HCT116 (cell line): ENCODE data around the gene DTD1. TPM values are rescaled to one million over a fixed set of nuclear protein-coding genes. Genes with fewer than 3 reads are reported as not detected.

ENCODE experiments used
- ATAC-seq: fragments of 200-7000 bp; cut with Tn5 transposase; 2 replicates; pipeline ENCODE4 v1.9.1; 2020; ENCODE audit warnings: mild to moderate bottlenecking, moderate library complexity
- BruUV-seq: library from RNA; stranded (reverse); fragments of 400-500 nt; replicated peaks from 2 replicates; lab custom pipeline; 2021; lab: Mats Ljungman, UMichigan
- CTCF ChIA-PET: fragments of 300-600 bp; sonication (Branson Sonifier 250); formaldehyde crosslinking; loops from one replicate; lab custom pipeline; 2021; ENCODE audit warnings: antibody characterized with exemption; lab: Charles Lee
- POLR2A ChIA-PET: fragments of 300-600, 350-600 bp; sonication (Branson Sonifier 250); formaldehyde crosslinking; loops from one replicate; lab custom pipeline; 2021; ENCODE audit warnings: antibody characterized with exemption; lab: Charles Lee
- RAD21 ChIA-PET, 2 experiments: fragments of 300-600 bp; sonication (Branson Sonifier 250); formaldehyde crosslinking; loops; one replicate each; lab custom pipeline; 2023; ENCODE audit warnings: low total read pairs in 2 of 2; ENCODE audit not compliant: uncharacterized antibody in 2 of 2, unreplicated experiment in 2 of 2, low non-redundant PET in 1 of 2; lab: Charles Lee
- DNase-seq: peaks from one replicate; pipeline ENCODE4 v3.0.0-alpha.2; 2010; ENCODE audit warnings: low read depth, low spot score
- H2AFZ ChIP-seq: fragments of 200-600 bp; shearing (Covaris generic), sonication (generic); 2 replicates; pipeline ENCODE4 v1.6.1; 2017; ENCODE audit warnings: low read depth, mixed run types, mixed read lengths, antibody characterized with exemption, low read length; ENCODE audit not compliant: poor library complexity, severe bottlenecking
- H3K27ac ChIP-seq: 2 replicates; pipeline ENCODE4 v1.5.1; 2012; ENCODE audit warnings: low read depth, low read length
- H3K27me3 ChIP-seq: fragments of 200-600 bp; sonication (generic); 2 replicates; pipeline ENCODE4 v1.6.1; 2016; ENCODE audit warnings: mixed run types, low read length, mixed read lengths; ENCODE audit not compliant: insufficient read depth
- H3K36me3 ChIP-seq, 2 experiments: fragments of 200-500 bp in 1 of 2; fragments of 200-600 bp in 1 of 2; sonication (Bioruptor generic) in 1 of 2; sonication (generic) in 1 of 2; 2 replicates each; pipeline versions ENCODE4 v1.5.1 to v1.6.1; 2014 to 2016; ENCODE audit warnings: low read length in 2 of 2, inconsistent platforms in 1 of 2, mixed read lengths in 1 of 2, mixed run types in 1 of 2; ENCODE audit not compliant: insufficient read depth in 2 of 2, control insufficient read depth in 1 of 2
- H3K4me1 ChIP-seq, 2 experiments: fragments of 200-600 bp in 1 of 2; sonication (generic) in 1 of 2; 2 replicates each; pipeline versions ENCODE4 v1.5.1 to v1.6.1; 2012 to 2017; ENCODE audit warnings: low read length in 2 of 2, inconsistent platforms in 1 of 2, mild to moderate bottlenecking in 1 of 2, mixed read lengths in 1 of 2, mixed run types in 1 of 2, moderate library complexity in 1 of 2; ENCODE audit not compliant: insufficient read depth in 2 of 2, control insufficient read depth in 1 of 2
- H3K4me2 ChIP-seq: fragments of 200-600 bp; sonication (generic); 2 replicates; pipeline ENCODE4 v1.6.1; 2017; ENCODE audit warnings: mixed run types, low read length, mixed read lengths
- H3K4me3 ChIP-seq, 2 experiments: fragments of 200-600 bp in 1 of 2; sonication (generic) in 1 of 2; replicated peaks in 1 of 2; 2 replicates each; pipeline ENCODE4 v1.5.1; 2011 to 2016; ENCODE audit warnings: low read length in 2 of 2, control low read depth in 1 of 2, low read depth in 1 of 2, mild to moderate bottlenecking in 1 of 2, mixed read lengths in 1 of 2, mixed run types in 1 of 2
- H3K79me2 ChIP-seq: fragments of 200-600 bp; sonication (generic); 2 replicates; pipeline ENCODE4 v1.6.1; 2017; ENCODE audit warnings: mild to moderate bottlenecking, mixed run types, low read length, moderate library complexity, mixed read lengths; ENCODE audit not compliant: insufficient read depth
- H3K9ac ChIP-seq: fragments of 200-600 bp; sonication (generic); 2 replicates; pipeline ENCODE4 v1.6.1; 2016; ENCODE audit warnings: low read length, mixed read lengths
- H3K9me2 ChIP-seq: fragments of 200-600 bp; sonication (generic), shearing (Covaris generic); 2 replicates; pipeline ENCODE4 v1.6.1; 2017; ENCODE audit warnings: mixed run types, mild to moderate bottlenecking, moderate library complexity; ENCODE audit not compliant: insufficient read depth
- H3K9me3 ChIP-seq, 2 experiments: fragments of 200-500 bp in 1 of 2; fragments of 200-600 bp in 1 of 2; sonication (Bioruptor generic) in 1 of 2; sonication (generic) in 1 of 2; 2 replicates each; pipeline ENCODE4 v1.6.1; 2014 to 2017; ENCODE audit warnings: low read length in 2 of 2, mixed read lengths in 2 of 2, inconsistent platforms in 1 of 2, low read depth in 1 of 2, mild to moderate bottlenecking in 1 of 2, mixed run types in 1 of 2, moderate library complexity in 1 of 2; ENCODE audit not compliant: control insufficient read depth in 1 of 2, insufficient read depth in 1 of 2
- H4K20me1 ChIP-seq: fragments of 200-600 bp; sonication (generic), shearing (Covaris generic); 2 replicates; pipeline ENCODE4 v1.6.1; 2017; ENCODE audit warnings: mixed run types, mild to moderate bottlenecking, moderate library complexity; ENCODE audit not compliant: insufficient read depth
- ATF3 ChIP-seq: IDR thresholded peaks from 2 replicates; pipeline ENCODE4 v1.6.1; 2012
- CBX3 ChIP-seq: IDR thresholded peaks from 2 replicates; pipeline ENCODE4 v1.6.1; 2012; ENCODE audit warnings: low read depth
- CEBPB ChIP-seq: IDR thresholded peaks from 2 replicates; pipeline ENCODE4 v1.6.1; 2012; ENCODE audit warnings: low read depth
- CTCF ChIP-seq, 3 experiments: fragments of 200-600 bp in 1 of 3; sonication (generic) in 1 of 3; IDR thresholded peaks in 2 of 3; conservative IDR thresholded peaks in 1 of 3; 2 replicates each; pipeline ENCODE4 v1.5.1; 2012 to 2017; ENCODE audit warnings: low read depth in 2 of 3, low read length in 2 of 3, antibody characterized with exemption in 1 of 3, borderline replicate concordance in 1 of 3, control low read depth in 1 of 3, mild to moderate bottlenecking in 1 of 3, mixed read lengths in 1 of 3, mixed run types in 1 of 3, moderate library complexity in 1 of 3; ENCODE audit not compliant: insufficient read depth in 1 of 3
- ELF1 ChIP-seq: IDR thresholded peaks from 2 replicates; pipeline ENCODE4 v1.6.1; 2012; ENCODE audit warnings: low read depth, borderline replicate concordance
- EZH2 ChIP-seq: fragments of 200-600 bp; sonication (generic); IDR thresholded peaks from 2 replicates; pipeline ENCODE4 v1.6.1; 2017; ENCODE audit warnings: antibody characterized with exemption, mixed run types
- EZH2phosphoT487 ChIP-seq: fragments of 200-600 bp; IDR thresholded peaks from 2 replicates; pipeline ENCODE4 v1.6.1; 2018; ENCODE audit warnings: antibody characterized with exemption, borderline replicate concordance
- MAX ChIP-seq: IDR thresholded peaks from 2 replicates; pipeline ENCODE4 v1.6.1; 2012
- POLR2A ChIP-seq: IDR thresholded peaks from 2 replicates; pipeline ENCODE4 v1.7.0; 2011; ENCODE audit warnings: borderline replicate concordance; ENCODE audit not compliant: insufficient read depth, insufficient read length; ENCODE audit errors: extremely low read depth
- POLR2AphosphoS5 ChIP-seq: IDR thresholded peaks from 2 replicates; pipeline ENCODE4 v1.6.1; 2011; ENCODE audit warnings: mild to moderate bottlenecking, low read depth, low read length, moderate library complexity
- RAD21 ChIP-seq: IDR thresholded peaks from 2 replicates; pipeline ENCODE4 v1.6.1; 2012; ENCODE audit warnings: low read depth, mild to moderate bottlenecking
- REST ChIP-seq: IDR thresholded peaks from 2 replicates; pipeline ENCODE4 v1.6.1; 2012; ENCODE audit warnings: low read depth
- SIN3A ChIP-seq: IDR thresholded peaks from 2 replicates; pipeline ENCODE4 v1.6.1; 2012; ENCODE audit warnings: low read depth
- SRF ChIP-seq: IDR thresholded peaks from 2 replicates; pipeline ENCODE4 v1.6.1; 2012; ENCODE audit warnings: low read depth
- YY1 ChIP-seq: IDR thresholded peaks from 2 replicates; pipeline ENCODE4 v1.6.1; 2011; ENCODE audit warnings: low read length, low read depth, moderate library complexity, mild to moderate bottlenecking; ENCODE audit not compliant: insufficient replicate concordance; ENCODE audit errors: extremely low read depth
- ZBTB33 ChIP-seq: IDR thresholded peaks from 2 replicates; pipeline ENCODE4 v1.6.1; 2011; ENCODE audit warnings: mild to moderate bottlenecking, low read length, moderate library complexity; ENCODE audit not compliant: insufficient replicate concordance; ENCODE audit errors: extremely low read depth
- intact Hi-C: fragments of 100-400 bp; cut with micrococcal nuclease; formaldehyde crosslinking; loops from 2 replicates; pipeline ENCODE4 v1.10.0; 2022
- total RNA-seq: library from RNA; stranded (reverse); gene quantifications from one replicate; pipeline ENCODE4 v1.2.1, GENCODE V29; 2021; ENCODE audit not compliant: unreplicated experiment

Gene DTD1
- total RNA-seq, 1 experiment from 2014 or later = 54.5 TPM

GRCh38 chr20:18625907-18626655, 38.2 kb downstream of the DTD1 start (continued):
- no peak for TF ChIP-seq YY1

- Histone ChIP-seq H3K79me2 (no peaks in the 10 kb centered on the region), H3K4me1 (no peaks in the 10 kb centered on the region), H3K27me3 (no peaks in the 10 kb centered on the region), H3K9me2 (no peaks in the 10 kb centered on the region), H3K4me3 (no peak overlapping the region), H3K4me2 (no peak overlapping the region), H4K20me1 (no peaks in the 10 kb centered on the region), H3K36me3 (no peaks in the 10 kb centered on the region), H2AFZ (no peak overlapping the region), H3K9ac (no peak overlapping the region), H3K9me3 (no peaks in the 10 kb centered on the region), H3K27ac (no peak overlapping the region)
- ATAC-seq (peak; percentile 80), DNase-seq (no peak)
- POLR2A ChIA-PET = no interaction called here
- CTCF ChIA-PET = interaction anchor here (0.7 kb wide), 1 partner anchor 428 kb away, joined by 5 read pairs; no protein-coding TSS in a partner anchor
- RAD21 ChIA-PET = no interaction called here
- no TSS peak for BruUV-seq
- intact Hi-C loops = no loop called here
- TF ChIP-seq SRF (no peak), POLR2A (no peak), EZH2 (no peak), ELF1 (no peak), CTCF (IDR thresholded peaks at IDR 0.05 in 2 of 3, conservative IDR thresholded peaks at IDR 0.05 in 1 of 3; ENCODE audit: borderline replicate concordance in 1 of 3, insufficient read depth in 1 of 3, low read depth in 2 of 3, low read length in 2 of 3) (peak; percentile 30 to 88 (median 87); a peak in 5 of 6 replicates), SIN3A (no peak), CBX3 (no peak), REST (no peak), CEBPB (no peak), POLR2AphosphoS5 (no peak), EZH2phosphoT487 (no peak), RAD21 (peak; percentile 49), MAX (no peak), ATF3 (no peak), ZBTB33 (no peak)
These were observed 40.6 kb downstream of the DTD1 start for GRCh38 chr20:18628330-18628920.
